Astrocyte (in vitro differentiated cells and primary cell): Measurements from ENCODE around the gene COL9A2. TPM values are rescaled to one million over a fixed set of nuclear protein-coding genes. Genes with fewer than 3 reads are reported as not detected.

ENCODE experiments used
- DNase-seq: peaks from one replicate; pipeline ENCODE4 v3.0.0-alpha.2; 2010; ENCODE audit warnings: low read depth
- FAIRE-seq: peaks from 2 replicates; lab custom pipeline; 2011; peaks lifted over from hg19 to GRCh38; lab: Jason Lieb, UNC
- H2AFZ ChIP-seq: 2 replicates; pipeline ENCODE4 v1.6.0; 2012; ENCODE audit warnings: low read depth, low read length, inconsistent platforms
- H3K27ac ChIP-seq: 2 replicates; pipeline ENCODE4 v1.5.1; 2011; ENCODE audit warnings: low read depth, low read length, inconsistent platforms
- H3K27me3 ChIP-seq: 2 replicates; pipeline ENCODE4 v1.6.0; 2011; ENCODE audit warnings: low read length, inconsistent platforms; ENCODE audit not compliant: insufficient read depth
- H3K36me3 ChIP-seq: 2 replicates; pipeline ENCODE4 v1.5.1; 2011; ENCODE audit warnings: low read length, inconsistent platforms; ENCODE audit not compliant: insufficient read depth
- H3K4me1 ChIP-seq: 2 replicates; pipeline ENCODE4 v1.5.1; 2011; ENCODE audit warnings: low read length, inconsistent platforms; ENCODE audit not compliant: insufficient read depth
- H3K4me2 ChIP-seq: 2 replicates; pipeline ENCODE4 v1.6.0; 2012; ENCODE audit warnings: low read length, inconsistent platforms
- H3K4me3 ChIP-seq: 2 replicates; pipeline ENCODE4 v1.5.1; 2011; ENCODE audit warnings: low read depth, mild to moderate bottlenecking, low read length, inconsistent platforms; ENCODE audit not compliant: insufficient read depth
- H3K79me2 ChIP-seq: 2 replicates; pipeline ENCODE4 v1.6.0; 2012; ENCODE audit warnings: mild to moderate bottlenecking, low read length, inconsistent platforms; ENCODE audit not compliant: insufficient read depth
- H3K9ac ChIP-seq: 2 replicates; pipeline ENCODE4 v1.6.0; 2012; ENCODE audit warnings: mild to moderate bottlenecking, low read length, inconsistent platforms
- H3K9me3 ChIP-seq: 2 replicates; pipeline ENCODE4 v1.5.1; 2012; ENCODE audit warnings: low read depth, mild to moderate bottlenecking, low read length, inconsistent platforms; ENCODE audit not compliant: insufficient read depth
- H4K20me1 ChIP-seq: 2 replicates; pipeline ENCODE4 v1.6.0; 2012; ENCODE audit warnings: low read length, inconsistent platforms; ENCODE audit not compliant: insufficient read depth
- H3K27ac Mint-ChIP-seq: one replicate; pipeline ENCODE4 v1.8.0; 2021; ENCODE audit warnings: mild to moderate bottlenecking, mixed read lengths; ENCODE audit not compliant: unreplicated experiment
- H3K27me3 Mint-ChIP-seq: one replicate; pipeline ENCODE4 v1.8.0; 2021; ENCODE audit warnings: low read depth, mixed read lengths; ENCODE audit not compliant: unreplicated experiment
- H3K36me3 Mint-ChIP-seq: one replicate; pipeline ENCODE4 v1.8.0; 2021; ENCODE audit warnings: low read depth, mixed read lengths; ENCODE audit not compliant: unreplicated experiment
- H3K4me1 Mint-ChIP-seq: one replicate; pipeline ENCODE4 v1.8.0; 2021; ENCODE audit warnings: low read depth, mixed read lengths; ENCODE audit not compliant: unreplicated experiment
- H3K4me3 Mint-ChIP-seq: one replicate; pipeline ENCODE4 v1.8.0; 2021; ENCODE audit warnings: mild to moderate bottlenecking, moderate library complexity, mixed read lengths; ENCODE audit not compliant: unreplicated experiment
- H3K9me3 Mint-ChIP-seq: one replicate; pipeline ENCODE4 v1.8.0; 2021; ENCODE audit warnings: mild to moderate bottlenecking, mixed read lengths; ENCODE audit not compliant: unreplicated experiment
- CTCF ChIP-seq: IDR thresholded peaks from 2 replicates; pipeline ENCODE4 v1.5.1; 2011; ENCODE audit warnings: low read depth, mild to moderate bottlenecking, inconsistent platforms, low read length, moderate library complexity; ENCODE audit not compliant: insufficient read depth
- EZH2 ChIP-seq: IDR thresholded peaks from 2 replicates; pipeline ENCODE4 v1.6.1; 2012; ENCODE audit warnings: mild to moderate bottlenecking, low read length, inconsistent platforms; ENCODE audit not compliant: insufficient read depth
- total RNA-seq: library from RNA; stranded (reverse); gene quantifications from 2 replicates; pipeline ENCODE4 v1.2.1, GENCODE V29; 2021

COL9A2 gene
- total RNA-seq, 1 donor from 2014 or later, result 2.1 TPM

- Histone ChIP-seq H3K27ac (no peak overlapping the region), H3K27me3 (peaks cover 17% of the 10 kb centered on the region), H2AFZ (no peak overlapping the region), H3K9me3 (no peaks in the 10 kb centered on the region), H3K4me2 (no peak overlapping the region), H3K9ac (no peak overlapping the region), H3K4me3 (no peak overlapping the region), H3K36me3 (no peaks in the 10 kb centered on the region), H3K79me2 (no peaks in the 10 kb centered on the region), H3K4me1 (peaks cover 22% of the 10 kb centered on the region), H4K20me1 (no peaks in the 10 kb centered on the region)
- no peak overlapping the region for H3K27ac Mint-ChIP-seq
- TF ChIP-seq EZH2, result no peak
- TF ChIP-seq CTCF, result no peak
- no peak for DNase-seq
- H3K4me1 Mint-ChIP-seq, result peaks cover 15% of the 10 kb centered on the region
- no peaks in the 10 kb centered on the region for H3K9me3 Mint-ChIP-seq
- no peak for FAIRE-seq
- H3K36me3 Mint-ChIP-seq, result peaks cover 3% of the 10 kb centered on the region
- no peak overlapping the region for H3K4me3 Mint-ChIP-seq
- H3K27me3 Mint-ChIP-seq, result peaks cover 20% of the 10 kb centered on the region
These were observed 4.6 kb downstream of the COL9A2 start for GRCh38 chr1:40312238-40313205.

GRCh38 chr1:40311692-40312091 lies 5.4 kb downstream of the COL9A2 start:
- no peak overlapping the region for H2AFZ ChIP-seq
- peaks cover 11% of the 10 kb centered on the region for H3K27me3 ChIP-seq
- no peaks in the 10 kb centered on the region for H3K79me2 ChIP-seq
- H3K4me1 Mint-ChIP-seq, result peaks cover 15% of the 10 kb centered on the region
- H3K27me3 Mint-ChIP-seq, result peaks cover 15% of the 10 kb centered on the region
- H3K27ac ChIP-seq, result no peak overlapping the region
- H3K27ac Mint-ChIP-seq, result no peak overlapping the region
- no peaks in the 10 kb centered on the region for H4K20me1 ChIP-seq
- H3K4me3 Mint-ChIP-seq, result no peak overlapping the region
- no peak for FAIRE-seq
- H3K36me3 ChIP-seq, result no peaks in the 10 kb centered on the region
- H3K9me3 Mint-ChIP-seq, result no peaks in the 10 kb centered on the region
- no peak overlapping the region for H3K4me3 ChIP-seq
- H3K36me3 Mint-ChIP-seq, result peaks cover 3% of the 10 kb centered on the region
- H3K9ac ChIP-seq, result no peak overlapping the region
- H3K9me3 ChIP-seq, result no peaks in the 10 kb centered on the region
- peaks cover 20% of the 10 kb centered on the region for H3K4me1 ChIP-seq
- no peak for TF ChIP-seq EZH2
- TF ChIP-seq CTCF, result no peak
- no peak overlapping the region for H3K4me2 ChIP-seq
- no peak for DNase-seq
